GM12878 (cell line): Measurements from ENCODE around the gene ZBTB38. TPM values are rescaled to one million over a fixed set of nuclear protein-coding genes. Genes with fewer than 3 reads are reported as not detected.

Experiments used
- ATAC-seq: fragments of 200-7000 bp; cut with Tn5 transposase; 3 replicates; pipeline ENCODE4 v1.9.1; 2020; ENCODE audit warnings: mild to moderate bottlenecking, moderate library complexity
- BruUV-seq: library from RNA; stranded (reverse); fragments of 400-500 nt; replicated peaks from 2 replicates; lab custom pipeline; 2021; lab: Mats Ljungman, UMichigan
- CTCF ChIA-PET: fragments of 300-600 bp; sonication (Branson Sonifier 250); formaldehyde crosslinking; extraction: SDS; loops from one replicate; lab custom pipeline; 2021; ENCODE audit warnings: inconsistent platforms; lab: Yijun Ruan, JAX
- POLR2A ChIA-PET: fragments of 350-600 bp; formaldehyde crosslinking; extraction: SDS; loops from one replicate; lab custom pipeline; 2021; ENCODE audit warnings: inconsistent platforms; lab: Charles Lee
- RAD21 ChIA-PET: fragments of 300-600 bp; sonication (Branson Sonifier 250); formaldehyde crosslinking; loops from one replicate; lab custom pipeline; 2023; ENCODE audit warnings: antibody characterized with exemption; ENCODE audit not compliant: unreplicated experiment; lab: Charles Lee
- SMC1A ChIA-PET: fragments of 300-600 bp; sonication (Branson Sonifier 250); formaldehyde crosslinking; loops from one replicate; lab custom pipeline; 2023; ENCODE audit not compliant: unreplicated experiment, uncharacterized antibody; lab: Charles Lee
- DNase-seq: peaks from one replicate; pipeline ENCODE4 v3.0.0-alpha.2; 2011; ENCODE audit warnings: low read depth, low spot score
- FAIRE-seq: peaks from 3 replicates; lab custom pipeline; 2011; peaks lifted over from hg19 to GRCh38; lab: Jason Lieb, UNC
- H2AFZ ChIP-seq: 2 replicates; pipeline ENCODE4 v1.6.0; 2011; ENCODE audit warnings: low read depth, low read length, control low read depth; ENCODE audit not compliant: control insufficient read depth
- H3K27ac ChIP-seq: 2 replicates; pipeline ENCODE4 v1.5.1; 2011; ENCODE audit warnings: control low read depth; ENCODE audit not compliant: control insufficient read depth, insufficient read depth
- H3K27me3 ChIP-seq, 2 experiments: replicated peaks in 1 of 2; 2 replicates each; pipeline versions ENCODE4 v1.6.0 to v1.6.1; 2011; ENCODE audit warnings: low read length in 1 of 2; ENCODE audit not compliant: control insufficient read depth in 2 of 2, insufficient read depth in 2 of 2
- H3K36me3 ChIP-seq, 2 experiments: 2 replicates each; pipeline ENCODE4 v1.5.1; 2011; ENCODE audit warnings: low read length in 1 of 2; ENCODE audit not compliant: control insufficient read depth in 2 of 2, insufficient read depth in 2 of 2
- H3K4me1 ChIP-seq: 2 replicates; pipeline ENCODE4 v1.6.1; 2011; ENCODE audit warnings: mild to moderate bottlenecking, low read length, moderate library complexity, mixed read lengths; ENCODE audit not compliant: control insufficient read depth, insufficient read depth
- H3K4me2 ChIP-seq: 2 replicates; pipeline ENCODE4 v1.6.0; 2011; ENCODE audit warnings: control low read depth; ENCODE audit not compliant: control insufficient read depth, insufficient read depth
- H3K4me3 ChIP-seq: fragments of 200-600 bp; sonication (generic); 2 replicates; pipeline ENCODE4 v1.5.1; 2016
- H3K79me2 ChIP-seq: 2 replicates; pipeline ENCODE4 v1.6.0; 2011; ENCODE audit warnings: low read length; ENCODE audit not compliant: control insufficient read depth, insufficient read depth
- H3K9ac ChIP-seq: 2 replicates; pipeline ENCODE4 v1.8.0; 2011; ENCODE audit warnings: low read length, control low read depth, mixed read lengths; ENCODE audit not compliant: control insufficient read depth, insufficient read depth
- H3K9me3 ChIP-seq: replicated peaks from 3 replicates; pipeline ENCODE4 v1.5.1; 2011; ENCODE audit warnings: mild to moderate bottlenecking, low read length; ENCODE audit not compliant: control insufficient read depth, insufficient read depth
- H4K20me1 ChIP-seq: 2 replicates; pipeline ENCODE4 v1.6.0; 2011; ENCODE audit not compliant: control insufficient read depth, insufficient read depth
- CBFB ChIP-seq: IDR thresholded peaks from 2 replicates; pipeline ENCODE4 v1.6.1; 2016; ENCODE audit warnings: antibody characterized with exemption, low read depth
- EZH2 ChIP-seq: IDR thresholded peaks from 2 replicates; pipeline ENCODE4 v1.6.1; 2012; ENCODE audit warnings: low read depth, mild to moderate bottlenecking, control low read depth, inconsistent platforms, low read length, borderline replicate concordance; ENCODE audit not compliant: control insufficient read depth
- IRF4 ChIP-seq: IDR thresholded peaks from 2 replicates; pipeline ENCODE4 v1.6.1; 2011; ENCODE audit warnings: low read depth, low read length
- KDM1A ChIP-seq: fragments of 200-600 bp; sonication (generic); IDR thresholded peaks from 2 replicates; pipeline ENCODE4 v1.6.1; 2016; ENCODE audit warnings: borderline replicate concordance
- POU2F2 ChIP-seq: IDR thresholded peaks from 3 replicates; pipeline ENCODE4 v1.6.1; 2011; ENCODE audit warnings: low read depth, mild to moderate bottlenecking, low read length, borderline replicate concordance
- SIN3A ChIP-seq: IDR thresholded peaks from 2 replicates; pipeline ENCODE4 v1.6.1; 2012; ENCODE audit warnings: low read depth, low read length, improper control_type of control experiment
- YBX1 ChIP-seq: fragments of 450-650 bp; IDR thresholded peaks from 2 replicates; pipeline ENCODE4 v1.6.1; 2016; ENCODE audit warnings: antibody characterized with exemption
- WGBS: methylation state at CpG from one replicate; pipeline ENCODE4 v1.1.6; 2016; ENCODE audit warnings: low lambda C conversion rate; ENCODE audit not compliant: insufficient replicate concordance, insufficient coverage; ENCODE audit errors: missing lambda C conversion rate; 5-methylcytosine and 5-hydroxymethylcytosine counted together
- in situ Hi-C: fragments of 300-500 bp; cut with MboI; formaldehyde crosslinking; loops from 9 replicates; pipeline ENCODE4 v1.14.3; 2018; ENCODE audit warnings: mixed read lengths
- intact Hi-C: fragments of 100-400 bp; cut with micrococcal nuclease; formaldehyde crosslinking; loops from one replicate; pipeline ENCODE4 v1.14.2; 2022; ENCODE audit not compliant: unreplicated experiment
- polyA plus RNA-seq, 11 experiments: library from polyadenylated mRNA; depleted of rRNA in 4 of 11; unstranded in 6 of 11; stranded (reverse) in 5 of 11; fragments of >200 nt; fragmentation: Nextera tagmentation in 4 of 11; fragmentation: Illumina TruSeq in 1 of 11; extraction: Ambion mirVana in 4 of 11; extraction: Trizol in 1 of 11; gene quantifications; 1 replicate in 1 of 11; 2 replicates in 10 of 11; pipeline versions ENCODE4 v1.2.1 to v1.2.3, GENCODE V29; 2011 to 2016; ENCODE audit warnings: inconsistent platforms in 2 of 11, missing spikeins in 2 of 11, low read depth in 1 of 11
- total RNA-seq, 4 experiments: library from RNA; depleted of rRNA in 3 of 4; stranded (reverse); fragments of >200 nt in 3 of 4; fragmentation: Illumina TruSeq in 1 of 4; extraction: Trizol in 1 of 4; gene quantifications; 2 replicates each; pipeline versions ENCODE4 v1.2.1 to v1.2.3, GENCODE V29; 2013 to 2021

ZBTB38 gene
- total and polyA plus RNA-seq, 10 of the 15 experiments (the other 5 are each of a cell fraction or from before 2014, with no cell fraction given), result 34.2 to 115 (median 88.6) TPM

- no peak for TF ChIP-seq EZH2
- TF ChIP-seq KDM1A, result no peak
- TF ChIP-seq, all 136 proteins: peak for 0
These were observed 42.2 kb upstream of the ZBTB38 start (continued) for GRCh38 chr3:141326123-141326522.

GRCh38 chr3:141326626-141327025 lies 41.7 kb upstream of the ZBTB38 start:
- DNase-seq, result no peak
- no peaks in the 10 kb centered on the region for H3K79me2 ChIP-seq

More at GRCh38 chr3:141326626-141327025, 41.7 kb upstream of the ZBTB38 start:
- 85% methylated on average over 3 of the region's 3 CpGs for WGBS
- H3K9me3 ChIP-seq, result no peaks in the 10 kb centered on the region; the same call in 2 of the 3 replicates
- CTCF ChIA-PET, result interaction anchor here (1.1 to 1.9 kb wide), 3 partner anchors 11 to 128 kb away, joined by 3 to 11 read pairs (median 8); no protein-coding TSS in a partner anchor
- H2AFZ ChIP-seq, result no peak overlapping the region
- no peak for FAIRE-seq
- RAD21 ChIA-PET, result interaction anchor here (1.6 to 2.7 kb wide), 4 partner anchors 10 to 115 kb away, joined by 3 to 14 read pairs (median 6); no protein-coding TSS in a partner anchor
- POLR2A ChIA-PET, result interaction anchor here (3.0 kb wide), 1 partner anchor 10 kb away, joined by 19 read pairs; no protein-coding TSS in a partner anchor
- H3K9ac ChIP-seq, result no peak overlapping the region
- TF ChIP-seq CBFB (no peak), POU2F2 (no peak), SIN3A (no peak), YBX1 (no peak), IRF4 (no peak)
- peaks cover 22% of the 10 kb centered on the region for H3K4me1 ChIP-seq
- intact Hi-C loops (no loop called here), in situ Hi-C loops (no loop called here)
- SMC1A ChIA-PET, result interaction anchor here (1.6 to 9.9 kb wide), 7 partner anchors 9 to 53 kb away, joined by 4 to 98 read pairs (median 12); no protein-coding TSS in a partner anchor
- H3K27me3 ChIP-seq, result no peaks in the 10 kb centered on the region
- H3K4me2 ChIP-seq, result no peak overlapping the region
- H4K20me1 ChIP-seq, result no peaks in the 10 kb centered on the region
- no peak for ATAC-seq
- H3K36me3 ChIP-seq, result no peaks in the 10 kb centered on the region
- no peak overlapping the region for H3K4me3 ChIP-seq
- BruUV-seq, result no TSS peak
- H3K27ac ChIP-seq, result no peak overlapping the region
